Prostate gland (tissue), 2 donors: ENCODE results near the gene MUC15.

ENCODE experiments used
- CTCF ChIP-seq, 4 experiments: fragments of 200-600 bp in 2 of 4; fragments of 450-650 bp in 2 of 4; sonication (generic) in 2 of 4; IDR thresholded peaks; 1 replicate in 3 of 4; 2 replicates in 1 of 4; pipeline ENCODE4 v1.5.1; 2016 to 2019; ENCODE audit warnings: antibody characterized with exemption in 4 of 4, mild to moderate bottlenecking in 2 of 4, moderate library complexity in 2 of 4
- POLR2A ChIP-seq: fragments of 450-650 bp; IDR thresholded peaks from one replicate; pipeline ENCODE4 v1.6.1; 2016; ENCODE audit warnings: antibody characterized with exemption, mild to moderate bottlenecking

GRCh38 chr11:26599876-26600434 lies 27.9 kb upstream of the MUC15 start:
- TF ChIP-seq CTCF (IDR thresholded peaks at IDR 0.05) (no peak), POLR2A (no peak)
